NT2/D1 (cell line): ENCODE data around the gene RADX.
"Not testable (repeated sequence)": the region's sequence is repeated elsewhere in the genome, so short reads cannot be mapped to it uniquely, and the experiment has no call there.

Experiments
- DNase-seq: peaks from one replicate; pipeline ENCODE4 v3.0.0-alpha.2; 2011; ENCODE audit warnings: low read depth, low spot score
- H3K27me3 ChIP-seq: 2 replicates; pipeline ENCODE4 v1.6.0; 2011; ENCODE audit warnings: mild to moderate bottlenecking; ENCODE audit not compliant: insufficient read length, insufficient read depth
- H3K36me3 ChIP-seq: 2 replicates; pipeline ENCODE4 v1.6.1; 2011; ENCODE audit warnings: mild to moderate bottlenecking, low read length, mixed read lengths; ENCODE audit not compliant: insufficient read depth, insufficient read length
- H3K4me1 ChIP-seq: 2 replicates; pipeline ENCODE4 v1.5.1; 2011; ENCODE audit not compliant: insufficient read depth, insufficient read length
- H3K4me3 ChIP-seq: 2 replicates; pipeline ENCODE4 v1.5.1; 2011; ENCODE audit warnings: low read depth; ENCODE audit not compliant: insufficient read length
- H3K9ac ChIP-seq: 2 replicates; pipeline ENCODE4 v1.6.0; 2011; ENCODE audit warnings: low read depth; ENCODE audit not compliant: insufficient read length
- H3K9me3 ChIP-seq: 2 replicates; pipeline ENCODE4 v1.5.1; 2011; ENCODE audit warnings: mild to moderate bottlenecking, low read length; ENCODE audit not compliant: insufficient read depth
- SUZ12 ChIP-seq: IDR thresholded peaks from 2 replicates; pipeline ENCODE4 v1.6.1; 2011; ENCODE audit not compliant: insufficient read length, insufficient read depth; ENCODE audit errors: extremely low read depth
- YY1 ChIP-seq: IDR thresholded peaks from 2 replicates; pipeline ENCODE4 v1.6.1; 2011; ENCODE audit not compliant: insufficient read length, insufficient read depth
- ZNF274 ChIP-seq: IDR thresholded peaks from 2 replicates; pipeline ENCODE4 v1.6.1; 2011; ENCODE audit warnings: mild to moderate bottlenecking, low read depth, low read length

Gene RADX

GRCh38 chrX:106631615-106632014 lies 19.8 kb downstream of the RADX start:
- Histone ChIP-seq H3K27me3 (no peaks in the 10 kb centered on the region), H3K4me1 (no peaks in the 10 kb centered on the region)
- no peak for DNase-seq

GRCh38 chrX:106649523-106650428 lies 38.0 kb downstream of the RADX start:
- no peak overlapping the region for H3K9ac ChIP-seq
- no peak for TF ChIP-seq SUZ12
- DNase-seq = no peak
- no peaks in the 10 kb centered on the region for H3K36me3 ChIP-seq
- no peak overlapping the region for H3K4me3 ChIP-seq
- no peaks in the 10 kb centered on the region for H3K9me3 ChIP-seq
- no peaks in the 10 kb centered on the region for H3K27me3 ChIP-seq
- no peaks in the 10 kb centered on the region for H3K4me1 ChIP-seq

More at GRCh38 chrX:106631615-106632014, 19.8 kb downstream of the RADX start:
- Histone ChIP-seq H3K9ac (no peak overlapping the region), H3K9me3 (no peaks in the 10 kb centered on the region), H3K4me3 (no peak overlapping the region), H3K36me3 (no peaks in the 10 kb centered on the region)
- TF ChIP-seq ZNF274 (no peak), YY1 (no peak)

GRCh38 chrX:106653625-106654024 lies 41.8 kb downstream of the RADX start:
- H3K4me1 ChIP-seq, H3K9ac ChIP-seq, H3K4me3 ChIP-seq, H3K27me3 ChIP-seq, H3K36me3 ChIP-seq, DNase-seq, H3K9me3 ChIP-seq: not testable (repeated sequence)

- Histone ChIP-seq H3K4me3 (no peak overlapping the region), H3K9me3 (no peaks in the 10 kb centered on the region), H3K36me3 (no peaks in the 10 kb centered on the region), H3K4me1 (no peaks in the 10 kb centered on the region), H3K9ac (no peak overlapping the region), H3K27me3 (no peaks in the 10 kb centered on the region)
- no peak for TF ChIP-seq ZNF274
- no peak for TF ChIP-seq SUZ12
- TF ChIP-seq YY1 = no peak
- DNase-seq = no peak
These were observed 58.9 kb downstream of the RADX start for GRCh38 chrX:106670631-106671030.

- Histone ChIP-seq H3K9me3 (no peaks in the 10 kb centered on the region), H3K4me1 (no peaks in the 10 kb centered on the region), H3K27me3 (no peaks in the 10 kb centered on the region), H3K9ac (no peak overlapping the region), H3K36me3 (no peaks in the 10 kb centered on the region), H3K4me3 (no peak overlapping the region)
- DNase-seq = no peak
- TF ChIP-seq ZNF274 = no peak
- TF ChIP-seq YY1 = no peak
- TF ChIP-seq SUZ12 = no peak
These were observed 60.7 kb downstream of the RADX start for GRCh38 chrX:106672527-106672926.

GRCh38 chrX:106680716-106681115 lies 68.9 kb downstream of the RADX start:
- H3K36me3 ChIP-seq = no peaks in the 10 kb centered on the region
- TF ChIP-seq SUZ12 (no peak), YY1 (no peak), ZNF274 (no peak)
- no peaks in the 10 kb centered on the region for H3K4me1 ChIP-seq
- no peak overlapping the region for H3K4me3 ChIP-seq
- H3K9ac ChIP-seq = no peak overlapping the region
- H3K27me3 ChIP-seq = no peaks in the 10 kb centered on the region
- H3K9me3 ChIP-seq = no peaks in the 10 kb centered on the region
- no peak for DNase-seq

GRCh38 chrX:106684207-106684606 lies 72.4 kb downstream of the RADX start:
- H3K9ac ChIP-seq = no peak overlapping the region
- no peak for TF ChIP-seq SUZ12
- no peak for TF ChIP-seq ZNF274
- no peak for TF ChIP-seq YY1
- H3K4me3 ChIP-seq = no peak overlapping the region
- no peaks in the 10 kb centered on the region for H3K36me3 ChIP-seq
- H3K4me1 ChIP-seq = no peaks in the 10 kb centered on the region
- DNase-seq = no peak
- H3K27me3 ChIP-seq = no peaks in the 10 kb centered on the region
- no peaks in the 10 kb centered on the region for H3K9me3 ChIP-seq

- no peak for TF ChIP-seq SUZ12
- TF ChIP-seq YY1 = no peak
- no peak for TF ChIP-seq ZNF274
- H3K9ac ChIP-seq = no peak overlapping the region
- H3K27me3 ChIP-seq = no peaks in the 10 kb centered on the region
- no peaks in the 10 kb centered on the region for H3K4me1 ChIP-seq
- H3K4me3 ChIP-seq = no peak overlapping the region
- no peaks in the 10 kb centered on the region for H3K36me3 ChIP-seq
- H3K9me3 ChIP-seq = no peaks in the 10 kb centered on the region
- no peak for DNase-seq
These were observed 80.8 kb downstream of the RADX start for GRCh38 chrX:106692425-106693065.
